HS-27A (cell line): ENCODE measurements around the gene KRTAP5-10.
"Not testable (repeated sequence)": the region's sequence is repeated elsewhere in the genome, so short reads cannot be mapped to it uniquely, and the experiment has no call there.

Experiments used
- DNase-seq: peaks from one replicate; pipeline ENCODE4 v3.0.0-alpha.2; 2012; ENCODE audit warnings: low read depth, missing footprints

Gene KRTAP5-10

GRCh38 chr11:71611218-71611910, 46.0 kb downstream of the KRTAP5-10 start:
- not testable (repeated sequence) for DNase-seq

- DNase-seq = not testable (repeated sequence)
Measured at GRCh38 chr11:71613931-71614330, 48.6 kb downstream of the KRTAP5-10 start.

GRCh38 chr11:71614366-71614917, 49.1 kb downstream of the KRTAP5-10 start:
- DNase-seq = not testable (repeated sequence)

- not testable (repeated sequence) for DNase-seq
Measured at GRCh38 chr11:71615003-71615402, 49.6 kb downstream of the KRTAP5-10 start.
